ENCODE results near the gene HOXD9. TPM values are rescaled to one million over a fixed set of nuclear protein-coding genes. Genes with fewer than 3 reads are reported as not detected.

The HOXD9 gene
- total RNA-seq, 1 experiment from 2014 or later = not detected

DNA sequence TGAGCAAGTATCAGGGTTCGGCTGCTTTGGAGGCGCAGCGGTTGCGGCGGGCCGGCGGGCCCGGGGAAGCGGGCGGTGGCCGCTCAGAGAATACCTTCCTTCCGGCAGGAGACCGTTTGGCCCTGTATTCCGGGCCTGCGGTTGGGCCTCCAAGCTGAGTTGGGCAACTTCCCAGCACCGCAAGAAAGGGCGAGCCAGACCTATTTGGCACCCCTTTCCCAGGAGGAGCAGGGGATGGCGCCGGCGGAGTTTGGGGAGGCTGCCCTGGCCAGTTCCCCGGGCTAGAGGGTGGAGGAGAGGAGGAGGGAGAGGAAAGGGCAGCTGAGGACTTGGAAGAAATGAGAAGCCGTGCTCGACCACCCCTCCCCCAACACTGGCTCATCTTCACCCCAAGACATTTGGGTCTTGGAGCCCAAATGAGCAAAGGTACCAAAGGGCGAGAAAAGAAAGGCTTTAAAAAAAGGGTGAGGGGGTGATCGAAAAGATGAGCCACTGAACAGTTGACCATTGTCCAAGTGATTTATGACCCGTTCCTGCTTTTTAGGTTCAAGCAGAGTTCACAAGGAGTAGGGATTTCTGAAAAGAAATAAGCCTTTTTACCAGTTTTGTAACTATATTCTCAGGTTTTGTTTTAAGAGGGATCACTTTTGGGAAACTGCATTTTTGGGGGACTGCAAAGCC, 43.0 kb downstream of the HOXD9 start:
- no peak overlapping the region for H3K9ac ChIP-seq (ENCODE audit: low read length)
- ChIA-PET CTCF (no interaction called here), POLR2A (ENCODE audit: unreplicated experiment) (no interaction called here)
- H3K4me3 ChIP-seq (ENCODE audit: low read length) = no peak overlapping the region
- no peak overlapping the region for H3K27ac ChIP-seq (ENCODE audit: low read length)
- H3K79me2 ChIP-seq (ENCODE audit: low read length) = no peaks in the 10 kb centered on the region
- H3K27me3 ChIP-seq (ENCODE audit: low read length) = no peaks in the 10 kb centered on the region
- no peaks in the 10 kb centered on the region for H3K9me3 ChIP-seq (ENCODE audit: low read length)
- no peaks in the 10 kb centered on the region for H3K36me3 ChIP-seq (ENCODE audit: low read depth, low read length)
- BruUV-seq (replicated peaks) = no TSS peak
- H4K20me1 ChIP-seq (ENCODE audit: low read length) = no peaks in the 10 kb centered on the region
- no peak overlapping the region for H3K4me2 ChIP-seq (ENCODE audit: low read length)
- no peak overlapping the region for H2AFZ ChIP-seq (ENCODE audit: low read length)
- TF ChIP-seq, protein P1, sequence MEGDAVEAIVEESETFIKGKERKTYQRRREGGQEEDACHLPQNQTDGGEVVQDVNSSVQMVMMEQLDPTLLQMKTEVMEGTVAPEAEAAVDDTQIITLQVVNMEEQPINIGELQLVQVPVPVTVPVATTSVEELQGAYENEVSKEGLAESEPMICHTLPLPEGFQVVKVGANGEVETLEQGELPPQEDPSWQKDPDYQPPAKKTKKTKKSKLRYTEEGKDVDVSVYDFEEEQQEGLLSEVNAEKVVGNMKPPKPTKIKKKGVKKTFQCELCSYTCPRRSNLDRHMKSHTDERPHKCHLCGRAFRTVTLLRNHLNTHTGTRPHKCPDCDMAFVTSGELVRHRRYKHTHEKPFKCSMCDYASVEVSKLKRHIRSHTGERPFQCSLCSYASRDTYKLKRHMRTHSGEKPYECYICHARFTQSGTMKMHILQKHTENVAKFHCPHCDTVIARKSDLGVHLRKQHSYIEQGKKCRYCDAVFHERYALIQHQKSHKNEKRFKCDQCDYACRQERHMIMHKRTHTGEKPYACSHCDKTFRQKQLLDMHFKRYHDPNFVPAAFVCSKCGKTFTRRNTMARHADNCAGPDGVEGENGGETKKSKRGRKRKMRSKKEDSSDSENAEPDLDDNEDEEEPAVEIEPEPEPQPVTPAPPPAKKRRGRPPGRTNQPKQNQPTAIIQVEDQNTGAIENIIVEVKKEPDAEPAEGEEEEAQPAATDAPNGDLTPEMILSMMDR (conservative IDR thresholded peaks at IDR 0.05; ENCODE audit: low read depth, low read length) = no peak
- TF ChIP-seq EZH2phosphoT487 (IDR thresholded peaks at IDR 0.05; ENCODE audit: borderline replicate concordance, low read length) = no peak
- TF ChIP-seq EZH2 (IDR thresholded peaks at IDR 0.05; ENCODE audit: low read length, unreplicated experiment) = no peak
- DNase-seq (no peak), ATAC-seq (no peak)
- intact Hi-C loops (cut with micrococcal nuclease) = no loop called here
- H3K9me2 ChIP-seq (replicated peaks; ENCODE audit: low read length) = no peaks in the 10 kb centered on the region
- no peaks in the 10 kb centered on the region for H3K4me1 ChIP-seq (ENCODE audit: insufficient read depth, low read length)
- no peaks in the 10 kb centered on the region for H3F3A ChIP-seq (ENCODE audit: low read length, unreplicated experiment)

DNA sequence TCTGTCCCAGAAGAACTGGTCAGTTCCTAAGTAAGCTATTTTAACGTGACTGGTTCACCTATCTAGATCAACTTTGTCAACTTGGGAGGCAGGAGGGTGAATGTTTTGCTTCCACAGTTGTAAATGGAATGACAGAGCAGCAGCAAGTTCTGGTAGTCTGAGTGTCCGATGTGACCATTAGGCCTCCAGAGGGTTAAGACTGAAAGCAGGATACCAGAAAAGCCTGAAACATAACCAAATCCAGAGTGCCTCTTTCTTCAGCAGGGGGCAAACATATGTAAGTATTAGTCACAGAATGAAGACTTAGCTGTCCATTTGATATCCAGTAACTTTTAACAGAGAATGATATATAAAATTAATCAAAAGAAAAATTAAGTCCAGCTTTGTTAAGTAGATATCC, 43.8 kb downstream of the HOXD9 start:
- Histone ChIP-seq H3K9me3 (ENCODE audit: low read length) (no peaks in the 10 kb centered on the region), H3K36me3 (ENCODE audit: low read depth, low read length) (no peaks in the 10 kb centered on the region), H4K20me1 (ENCODE audit: low read length) (no peaks in the 10 kb centered on the region), H3K9me2 (replicated peaks; ENCODE audit: low read length) (no peaks in the 10 kb centered on the region), H3K9ac (ENCODE audit: low read length) (no peak overlapping the region), H3K4me1 (ENCODE audit: insufficient read depth, low read length) (no peaks in the 10 kb centered on the region), H2AFZ (ENCODE audit: low read length) (no peak overlapping the region), H3K27me3 (ENCODE audit: low read length) (no peaks in the 10 kb centered on the region), H3F3A (ENCODE audit: low read length, unreplicated experiment) (no peaks in the 10 kb centered on the region), H3K4me2 (ENCODE audit: low read length) (no peak overlapping the region), H3K27ac (ENCODE audit: low read length) (no peak overlapping the region), H3K4me3 (ENCODE audit: low read length) (no peak overlapping the region), H3K79me2 (ENCODE audit: low read length) (no peaks in the 10 kb centered on the region)
- no peak for DNase-seq
- CTCF ChIA-PET = no interaction called here
- ATAC-seq = no peak
- intact Hi-C loops (cut with micrococcal nuclease) = no loop called here
- TF ChIP-seq, protein P1 (conservative IDR thresholded peaks at IDR 0.05; ENCODE audit: low read depth, low read length) = no peak
- TF ChIP-seq EZH2 (IDR thresholded peaks at IDR 0.05; ENCODE audit: low read length, unreplicated experiment) = no peak
- TF ChIP-seq EZH2phosphoT487 (IDR thresholded peaks at IDR 0.05; ENCODE audit: borderline replicate concordance, low read length) = no peak
- POLR2A ChIA-PET (ENCODE audit: unreplicated experiment) = no interaction called here
- BruUV-seq (replicated peaks) = no TSS peak

DNA sequence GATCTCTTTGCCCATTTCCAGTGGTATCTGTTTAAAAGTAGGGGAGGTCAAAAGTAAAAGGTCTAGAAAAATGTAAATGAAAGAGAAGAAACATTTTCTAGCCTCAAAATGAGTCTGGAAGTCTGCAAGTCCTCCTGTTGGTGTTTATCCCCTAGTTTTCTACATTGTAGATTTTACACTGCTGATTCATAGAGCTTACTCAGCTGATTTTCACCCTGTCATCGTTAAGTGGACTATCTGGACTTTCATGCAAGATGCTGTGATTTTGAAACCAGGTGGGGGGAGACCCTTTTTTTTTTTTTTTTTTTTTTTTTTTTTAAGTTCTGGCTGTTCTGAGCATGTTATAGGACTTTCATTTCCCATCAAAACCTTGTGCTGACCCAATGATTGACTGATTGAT, 44.9 kb downstream of the HOXD9 start:
- CTCF ChIA-PET = no interaction called here
- Histone ChIP-seq H4K20me1 (ENCODE audit: low read length) (no peaks in the 10 kb centered on the region), H3K4me1 (ENCODE audit: insufficient read depth, low read length) (no peaks in the 10 kb centered on the region), H2AFZ (ENCODE audit: low read length) (no peak overlapping the region), H3K79me2 (ENCODE audit: low read length) (no peaks in the 10 kb centered on the region), H3K36me3 (ENCODE audit: low read depth, low read length) (no peaks in the 10 kb centered on the region), H3K27ac (ENCODE audit: low read length) (no peak overlapping the region), H3K9me2 (replicated peaks; ENCODE audit: low read length) (no peaks in the 10 kb centered on the region), H3K27me3 (ENCODE audit: low read length) (no peaks in the 10 kb centered on the region), H3K4me2 (ENCODE audit: low read length) (no peak overlapping the region), H3K4me3 (ENCODE audit: low read length) (no peak overlapping the region), H3F3A (ENCODE audit: low read length, unreplicated experiment) (no peaks in the 10 kb centered on the region), H3K9me3 (ENCODE audit: low read length) (no peaks in the 10 kb centered on the region), H3K9ac (ENCODE audit: low read length) (no peak overlapping the region)
- ATAC-seq (no peak), DNase-seq (no peak)
- BruUV-seq (replicated peaks) = no TSS peak
- POLR2A ChIA-PET (ENCODE audit: unreplicated experiment) = no interaction called here
- intact Hi-C loops (cut with micrococcal nuclease) = no loop called here
- no peak for TF ChIP-seq EZH2 (IDR thresholded peaks at IDR 0.05; ENCODE audit: low read length, unreplicated experiment)
- TF ChIP-seq EZH2phosphoT487 (IDR thresholded peaks at IDR 0.05; ENCODE audit: borderline replicate concordance, low read length) = no peak
- TF ChIP-seq, protein P1 (conservative IDR thresholded peaks at IDR 0.05; ENCODE audit: low read depth, low read length) = no peak

Measured in PC-3 (cell line).